NCI-H2196 treated with DMSO at 0.1 percent for 48 hours (cell line): ENCODE results near the gene SORCS2.

Experiments used
- DNase-seq: peaks from one replicate; lab custom pipeline; 2025; ENCODE audit not compliant: unreplicated experiment; lab: John Stamatoyannopoulos, UW

Gene SORCS2

DNA sequence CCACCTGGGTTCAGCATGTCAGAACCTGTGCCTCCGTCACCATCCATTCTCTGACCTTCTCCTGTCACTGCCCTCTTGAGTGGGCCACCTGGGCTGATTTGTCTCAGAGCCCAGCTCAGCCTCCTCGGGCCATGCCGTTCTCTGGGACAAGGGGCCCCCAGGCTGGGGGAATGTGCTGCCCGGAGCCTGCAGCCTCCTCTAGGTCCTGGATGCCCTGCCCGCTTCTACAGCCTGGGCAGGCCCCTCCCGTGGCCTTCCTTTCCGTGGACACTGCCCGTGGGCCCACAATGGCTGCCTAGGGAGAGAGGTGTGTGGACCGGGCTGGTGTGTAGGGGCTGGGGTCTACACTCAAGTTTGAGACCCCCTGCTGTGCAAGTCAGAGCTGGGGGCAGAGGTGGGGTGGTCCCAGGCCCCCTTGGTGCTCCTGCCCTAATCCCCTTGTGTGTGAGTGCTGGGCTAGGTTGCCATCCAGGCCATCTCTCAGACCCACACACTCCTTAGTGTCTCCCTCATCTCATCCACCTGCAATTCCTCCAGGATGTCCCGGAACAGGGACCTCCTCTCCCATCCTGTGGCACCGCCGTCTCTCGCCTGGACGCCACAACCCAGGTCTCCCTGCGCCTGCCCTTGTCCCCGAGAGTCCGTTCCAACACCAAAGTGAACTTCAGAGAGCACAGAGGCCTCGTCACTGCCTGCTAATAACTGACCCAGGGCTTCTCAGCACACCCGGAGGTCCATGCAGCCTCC, 230.0 kb downstream of the SORCS2 start:
- DNase-seq = no peak

DNA sequence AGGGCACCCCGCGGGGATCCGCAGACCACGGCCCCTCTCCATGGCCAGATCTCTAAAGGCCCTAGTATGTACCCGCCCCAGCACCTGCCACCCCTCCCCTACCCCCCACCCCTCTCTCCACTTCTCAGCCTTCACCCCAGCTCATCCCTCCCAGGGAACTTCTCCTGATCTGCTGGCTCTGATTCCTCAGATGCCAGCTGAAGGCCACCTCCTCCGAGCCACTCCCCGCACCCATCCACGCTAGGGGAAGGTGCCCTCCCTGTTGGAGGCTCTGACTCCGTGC, 230.5 kb downstream of the SORCS2 start:
- no peak for DNase-seq

DNA sequence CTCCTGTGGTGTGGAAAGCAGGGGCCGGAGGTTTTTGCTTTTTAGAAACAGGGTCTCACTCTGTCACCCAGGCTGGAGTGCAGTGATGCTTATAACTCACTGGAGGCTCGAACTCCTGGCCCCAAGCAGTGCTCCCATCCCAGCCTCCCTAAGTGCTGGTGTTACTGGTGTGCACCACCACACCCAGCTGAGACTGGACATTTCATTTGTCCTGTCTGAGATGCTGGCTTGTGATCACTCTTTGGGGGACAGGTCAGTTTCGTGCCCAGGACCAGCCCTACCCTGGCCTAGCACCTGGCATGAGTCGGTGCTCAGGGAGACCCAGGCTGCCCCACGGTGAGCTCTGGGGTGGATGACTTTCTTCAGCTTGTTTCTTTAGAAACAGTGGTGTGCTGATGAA, 231.1 kb downstream of the SORCS2 start:
- DNase-seq = no peak

DNA sequence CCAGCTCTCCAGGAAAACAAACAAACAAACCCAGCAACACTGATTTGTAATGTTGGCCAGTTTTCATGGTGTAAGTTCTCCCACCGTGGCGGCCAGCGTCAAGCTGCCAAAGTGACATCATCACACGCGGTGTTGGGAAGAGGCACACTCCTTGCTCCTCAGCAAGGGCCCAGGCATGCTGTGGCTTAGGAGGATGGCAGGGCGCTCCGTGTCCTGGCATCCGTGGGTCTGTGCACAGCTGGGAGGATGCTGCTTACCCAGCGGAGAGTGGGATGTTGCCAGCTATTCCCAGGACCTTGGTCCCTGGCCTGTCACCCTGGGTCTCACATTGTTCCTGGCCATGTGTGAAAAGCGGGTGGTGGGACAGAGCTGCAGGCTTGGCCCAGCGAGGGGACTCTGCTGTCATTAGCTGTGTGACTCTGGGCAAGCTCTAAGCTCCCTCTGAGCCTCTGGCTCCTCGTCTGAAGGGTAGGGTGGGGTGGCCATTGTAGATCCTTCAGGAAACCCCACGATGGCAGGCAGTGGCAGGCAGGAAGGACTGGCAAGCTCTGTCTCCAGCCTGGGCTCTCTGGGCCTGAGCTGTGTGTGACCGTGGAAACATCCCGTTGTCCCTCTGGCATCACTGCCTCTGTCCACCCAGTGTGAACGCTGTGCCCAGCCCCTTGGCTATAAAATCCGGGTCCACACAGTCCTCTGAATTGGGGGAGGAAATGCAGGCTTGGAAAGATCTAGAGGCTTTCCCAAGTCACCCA, 231.6 kb downstream of the SORCS2 start:
- DNase-seq = no peak

DNA sequence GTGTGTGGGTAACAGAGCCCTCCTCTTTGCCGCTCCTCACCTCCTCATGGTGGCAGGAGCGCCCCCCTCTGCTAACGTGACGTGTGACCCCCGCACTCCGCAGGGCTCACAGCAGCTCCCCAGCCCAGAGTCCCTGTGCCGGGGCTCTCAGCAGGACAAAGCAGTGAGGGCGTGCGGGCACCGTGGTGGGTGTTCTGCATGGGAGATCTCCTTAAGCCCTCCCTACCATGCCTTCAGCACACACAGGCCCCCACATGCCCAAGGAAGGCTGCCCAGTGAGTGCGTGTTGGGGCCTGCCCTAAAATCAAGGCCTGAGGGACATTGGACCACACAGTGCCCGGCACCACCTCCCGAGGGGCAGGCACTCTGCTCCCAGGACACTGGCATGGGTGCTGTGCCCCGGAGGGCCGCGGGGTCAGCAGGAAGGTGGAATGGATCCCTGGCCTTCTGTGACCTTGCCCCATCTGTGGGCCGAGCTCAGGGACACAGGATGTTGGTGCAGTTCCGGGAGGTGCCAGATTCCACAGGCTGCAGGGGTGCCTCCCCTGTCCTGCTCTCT, 232.3 kb downstream of the SORCS2 start:
- DNase-seq = no peak

DNA sequence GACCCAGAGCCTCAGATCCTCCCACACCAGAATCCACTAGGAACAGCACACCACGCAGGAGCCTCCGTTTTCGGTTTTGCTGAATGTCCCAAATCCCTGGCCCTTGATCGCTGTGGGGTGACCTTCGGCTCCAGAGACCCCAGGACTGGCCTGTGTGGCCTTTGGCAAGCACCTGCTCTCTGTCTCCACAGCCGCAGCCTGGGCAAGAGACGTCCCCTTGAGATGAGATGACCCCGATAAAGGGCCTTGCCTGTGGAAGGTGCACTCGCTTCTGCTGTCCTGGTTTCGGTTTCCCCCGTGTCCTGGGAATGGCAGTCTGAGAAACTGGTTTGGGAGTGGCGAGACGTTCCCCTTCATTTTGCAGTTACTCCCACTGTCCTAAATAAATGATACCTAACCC, 232.8 kb downstream of the SORCS2 start:
- no peak for DNase-seq

DNA sequence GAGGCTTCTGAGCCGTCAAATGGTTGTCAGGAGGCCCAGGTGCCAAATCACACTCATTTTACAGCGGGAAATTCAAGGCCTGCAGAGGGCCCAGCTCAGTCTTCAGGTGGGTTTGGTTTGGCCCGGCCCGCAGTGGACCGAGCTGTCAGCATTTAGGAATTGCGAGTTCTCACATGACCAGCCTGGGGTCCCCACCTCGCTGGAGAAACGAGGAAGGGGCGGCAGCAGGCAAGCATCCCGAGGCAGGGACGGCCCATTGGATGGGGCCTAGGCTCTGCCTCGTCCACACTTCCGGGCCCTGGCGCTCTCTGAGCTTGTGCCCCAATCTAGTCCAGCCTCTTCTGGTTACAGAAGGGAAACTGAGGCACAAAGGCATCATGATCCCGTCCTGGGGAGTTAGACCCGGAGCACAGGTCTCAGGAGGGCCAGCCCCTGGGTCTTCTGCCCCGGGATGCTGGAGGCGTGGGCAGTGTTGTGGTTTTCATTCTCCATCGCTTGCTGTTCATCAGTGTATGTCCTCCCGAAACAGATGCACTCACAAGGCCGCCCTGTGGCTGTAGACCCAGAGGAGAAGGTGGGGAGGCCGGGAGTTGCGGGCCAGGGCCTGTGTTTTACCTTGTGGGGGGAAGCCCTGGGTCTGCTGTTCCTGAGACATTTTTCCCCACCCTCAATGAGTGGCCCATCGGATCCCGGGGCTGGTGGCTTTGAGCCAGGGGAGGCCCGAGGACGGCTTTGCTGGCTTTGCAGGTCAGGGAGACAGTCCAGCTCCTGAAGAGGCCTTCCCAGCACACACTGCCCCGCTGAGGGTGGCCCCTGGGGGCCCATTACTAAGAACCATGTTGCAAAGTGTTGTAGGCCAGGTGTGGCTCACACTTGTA, 233.5 kb downstream of the SORCS2 start:
- no peak for DNase-seq

DNA sequence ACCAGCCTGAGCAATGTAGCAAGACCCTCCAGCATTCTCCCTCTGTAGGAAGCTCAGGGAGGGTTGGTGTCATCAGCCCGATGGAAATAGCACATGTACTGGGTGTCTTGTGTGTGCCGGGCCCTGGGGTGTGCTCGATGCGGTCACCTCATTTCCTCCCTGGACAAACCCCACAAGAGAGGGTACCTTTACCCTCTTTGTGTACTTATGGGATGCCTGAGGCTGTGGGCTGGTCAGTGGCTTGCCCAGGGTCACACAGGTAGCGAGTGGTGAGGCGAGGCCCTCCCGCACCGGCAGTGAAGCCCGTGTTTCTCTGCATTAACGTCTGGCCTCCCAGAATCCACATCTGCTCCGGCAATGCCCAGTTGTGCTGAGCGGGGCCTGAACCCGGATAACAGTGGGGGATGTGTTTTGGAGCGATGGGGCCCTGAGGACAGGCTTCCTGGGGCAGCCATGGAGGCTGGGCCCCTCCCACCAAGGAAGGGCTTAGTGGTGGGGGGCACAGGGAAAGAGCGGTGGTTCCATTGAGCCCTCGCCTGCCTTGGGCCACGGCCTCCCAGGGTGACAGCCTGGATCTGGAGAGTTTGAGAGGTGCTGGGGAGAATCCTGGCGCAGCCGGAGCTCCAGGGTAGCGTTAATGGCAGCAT, 234.3 kb downstream of the SORCS2 start:
- DNase-seq = no peak

DNA sequence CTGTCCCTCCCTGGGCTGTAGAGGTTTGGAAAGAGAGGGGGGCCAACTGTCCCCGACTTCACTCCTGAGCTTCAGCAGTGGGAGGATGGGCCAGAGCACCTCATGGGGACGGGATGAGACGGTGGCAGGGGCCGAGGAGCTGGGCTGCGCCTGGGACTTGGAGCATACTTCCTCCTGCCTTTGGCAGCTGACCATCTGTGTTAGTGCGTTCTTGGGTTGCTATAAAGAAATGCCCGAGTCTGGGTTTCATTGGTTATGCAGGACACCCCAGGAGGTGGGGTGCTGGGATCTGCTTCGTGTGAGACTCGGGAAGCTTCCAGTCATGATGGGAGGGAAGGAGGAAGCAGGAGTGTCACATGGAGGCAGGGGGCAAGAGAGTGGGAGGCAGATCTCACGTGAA, 235.0 kb downstream of the SORCS2 start:
- no peak for DNase-seq

DNA sequence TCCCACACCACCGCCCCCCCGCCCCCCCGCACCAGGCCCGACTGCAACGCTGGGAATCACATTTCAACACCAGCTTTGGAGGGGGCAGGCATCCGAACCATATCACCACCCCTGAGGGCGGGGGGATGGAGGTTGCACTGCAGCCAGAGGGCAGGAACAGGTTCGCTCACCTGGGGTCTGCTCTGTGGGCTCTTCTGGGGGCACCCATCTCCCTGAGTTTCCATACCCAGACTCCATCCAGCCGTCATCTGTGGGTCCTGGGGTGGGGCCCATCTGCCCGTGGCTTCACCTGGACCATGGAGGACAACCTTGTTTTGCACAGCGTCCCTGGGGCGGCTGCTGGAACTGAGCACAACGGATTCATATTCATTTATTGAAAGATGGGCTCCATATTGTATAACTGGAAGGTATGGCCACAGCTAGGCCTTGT, 235.5 kb downstream of the SORCS2 start:
- DNase-seq = no peak

DNA sequence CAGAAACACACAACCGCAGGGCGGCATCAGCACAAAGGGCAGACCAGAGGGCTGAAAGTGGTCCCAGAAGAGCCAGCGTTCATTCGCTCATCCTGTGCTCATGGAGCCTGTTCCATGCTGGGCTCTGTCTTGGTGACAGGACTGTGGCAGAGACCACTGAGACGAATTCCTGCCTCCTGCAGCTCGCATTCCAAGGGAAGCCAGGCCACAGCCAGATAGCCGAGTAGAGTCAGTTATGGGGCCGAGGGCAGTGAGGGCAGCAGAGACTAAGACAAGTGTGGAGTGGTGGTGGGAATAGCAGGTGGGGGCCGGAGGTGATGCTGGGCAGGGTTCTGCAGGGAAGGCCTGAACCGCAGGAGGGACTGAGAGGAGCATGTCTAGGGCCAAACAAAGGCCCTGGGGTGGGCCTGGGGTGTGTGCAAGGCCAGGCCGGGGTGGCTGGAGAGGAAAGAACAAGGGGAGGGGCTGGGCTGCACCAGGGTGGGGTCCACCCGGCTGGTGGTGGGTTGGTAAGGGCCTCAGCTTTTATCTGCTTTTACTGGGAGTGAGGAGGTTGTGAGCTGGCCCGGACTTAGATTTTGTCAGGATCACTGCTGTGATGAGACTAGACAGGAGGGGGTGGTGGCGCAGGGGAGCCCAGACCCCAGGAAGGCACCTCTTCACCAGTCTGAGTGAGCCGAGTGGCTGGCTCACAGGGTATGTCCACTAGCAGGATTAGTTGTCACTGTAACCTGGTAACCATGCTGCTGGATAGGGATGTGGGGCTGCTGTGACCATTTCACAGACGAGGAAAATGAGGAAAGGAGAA, 236.1 kb downstream of the SORCS2 start:
- DNase-seq = no peak

DNA sequence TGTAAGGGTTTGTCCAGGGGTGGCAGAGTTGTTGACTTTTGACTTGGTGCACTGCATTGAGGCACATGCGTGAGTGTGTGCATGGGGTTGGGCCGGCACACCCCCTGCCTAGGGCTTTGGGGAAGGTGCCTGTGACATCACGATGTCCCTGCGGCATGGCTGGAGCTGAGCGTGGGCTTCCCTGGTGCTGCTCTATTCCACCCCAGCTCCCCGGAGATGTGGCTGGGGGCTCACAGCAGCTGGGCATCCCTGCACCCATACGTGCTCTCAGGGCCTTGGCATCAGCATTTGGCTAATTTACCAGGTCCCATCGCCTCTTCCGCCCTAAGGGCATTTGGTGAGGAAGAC, 236.7 kb downstream of the SORCS2 start:
- no peak for DNase-seq

DNA sequence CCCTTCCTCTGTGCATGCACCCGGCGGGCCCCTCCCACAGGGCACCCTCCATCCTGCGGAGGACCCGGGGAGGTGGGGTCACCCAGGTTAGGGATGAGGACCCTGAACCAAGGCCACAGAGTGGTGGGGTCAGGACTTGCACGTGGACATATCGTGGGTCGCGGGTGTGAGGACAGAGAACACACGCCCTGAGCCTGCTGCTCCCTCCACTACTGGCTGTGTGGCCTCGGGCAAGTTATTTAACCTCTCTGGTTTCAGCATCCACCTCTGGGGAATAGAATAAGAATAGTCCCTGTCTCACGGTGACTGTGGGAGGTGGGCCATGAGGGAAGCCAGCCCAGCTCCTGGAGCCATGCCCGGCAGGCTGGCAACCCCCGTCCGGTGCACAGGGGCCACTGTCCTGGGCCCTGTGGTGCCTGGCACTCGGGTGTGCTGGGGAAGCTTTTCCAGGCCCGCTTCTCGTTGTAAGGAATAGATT, 237.3 kb downstream of the SORCS2 start:
- no peak for DNase-seq

DNA sequence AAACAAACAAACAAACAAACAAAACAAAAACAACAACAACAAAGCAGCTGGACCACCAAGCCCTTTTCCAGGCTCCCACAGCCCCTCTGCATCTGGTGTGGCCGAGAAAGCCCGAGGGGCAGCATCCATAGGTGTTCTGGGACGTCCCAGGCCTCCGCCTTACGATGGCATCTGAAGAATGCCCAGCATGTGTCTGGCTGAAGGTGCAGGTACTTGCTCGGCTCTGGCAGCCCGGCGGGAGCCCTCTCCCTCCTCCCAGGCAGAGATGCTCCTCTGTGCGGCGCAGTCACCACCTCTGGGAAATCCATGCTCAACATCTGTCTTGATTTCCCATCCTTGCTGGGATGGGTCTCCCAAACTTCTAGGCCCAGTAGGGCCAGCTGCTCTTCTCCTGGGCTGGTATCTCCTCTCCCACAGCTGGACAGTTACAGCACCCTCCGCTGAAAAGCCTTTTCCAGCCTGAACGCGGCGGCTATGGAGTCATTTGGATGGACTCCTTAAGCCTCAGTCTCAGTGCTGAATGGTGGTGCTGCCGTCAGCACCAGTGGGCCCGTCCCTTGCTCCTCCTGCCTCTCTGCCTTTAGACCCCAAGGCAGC, 238.1 kb downstream of the SORCS2 start:
- DNase-seq = no peak

DNA sequence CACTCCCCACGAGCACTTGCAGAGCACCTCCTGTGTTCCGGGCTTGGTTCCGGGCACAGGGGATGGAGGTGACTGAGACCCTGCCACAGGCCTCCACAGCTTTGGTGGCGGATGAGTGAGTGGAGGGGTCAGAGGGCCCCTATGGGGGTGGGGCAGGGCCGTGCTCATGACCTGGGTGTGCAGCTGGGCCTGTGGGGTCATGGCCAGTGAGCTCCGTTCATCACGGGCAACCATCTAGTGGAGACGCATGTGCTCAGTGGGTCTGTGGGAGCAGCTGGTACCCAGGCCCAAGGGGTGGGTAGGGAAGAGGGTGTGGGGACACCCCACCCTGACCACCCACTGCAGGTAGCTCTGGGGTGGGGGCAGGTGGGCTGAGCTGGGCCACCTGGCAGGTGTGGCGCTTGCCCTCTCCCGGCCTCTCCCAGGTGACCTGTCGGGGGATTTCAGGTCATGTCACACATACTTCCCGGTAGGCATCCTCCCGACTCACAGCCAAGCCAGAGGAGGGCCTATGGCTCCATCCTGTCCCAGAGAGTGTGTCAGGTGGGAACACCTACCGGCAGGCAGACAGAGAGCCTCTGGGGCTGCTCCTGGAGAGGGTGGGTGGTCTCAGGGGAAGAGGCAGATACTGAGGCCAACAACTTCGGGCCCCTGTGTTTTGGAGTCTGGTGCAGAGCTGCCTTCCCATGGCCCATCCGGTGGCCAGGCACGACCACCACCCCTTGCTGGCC, 238.8 kb downstream of the SORCS2 start:
- DNase-seq = no peak

DNA sequence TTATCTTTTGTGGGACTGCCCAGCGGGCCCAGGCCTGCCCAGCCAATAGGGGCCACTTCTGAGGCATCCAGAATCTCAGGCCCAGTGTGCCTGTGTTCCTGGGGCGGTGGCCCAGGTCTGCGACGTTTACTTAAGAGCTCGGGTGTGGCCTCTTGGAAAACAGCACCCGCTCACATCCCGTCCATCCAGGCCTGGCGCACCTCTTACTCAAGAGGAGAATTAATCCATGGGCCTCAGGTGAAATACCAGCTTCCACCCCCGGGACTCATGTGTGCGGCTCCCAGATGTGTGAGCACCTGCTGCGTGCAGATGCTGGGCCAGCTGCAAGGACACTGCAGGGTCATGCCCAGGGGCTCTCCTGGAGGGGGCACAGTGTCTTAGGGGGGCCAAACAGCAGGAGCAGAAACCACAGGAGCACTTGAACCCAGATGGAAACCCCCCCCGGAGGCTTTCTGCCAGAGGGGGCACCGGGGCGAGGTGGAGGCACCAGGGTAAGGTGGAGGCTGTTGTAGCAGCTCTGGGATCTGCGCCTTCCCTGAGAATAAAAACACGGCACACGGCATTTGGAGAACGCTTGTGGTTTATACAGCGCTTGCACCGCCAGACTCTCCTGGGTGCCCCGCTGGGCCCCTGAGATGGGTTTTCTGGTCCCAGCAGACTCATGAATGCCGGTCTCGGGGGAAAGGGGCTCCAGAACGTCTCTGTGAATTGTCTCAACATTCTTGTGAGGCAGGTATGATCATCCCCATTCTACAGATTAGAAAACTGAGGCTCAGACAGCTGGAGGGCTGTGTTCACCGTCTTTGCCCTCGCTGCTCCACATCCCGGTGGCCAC, 239.6 kb downstream of the SORCS2 start:
- no peak for DNase-seq

DNA sequence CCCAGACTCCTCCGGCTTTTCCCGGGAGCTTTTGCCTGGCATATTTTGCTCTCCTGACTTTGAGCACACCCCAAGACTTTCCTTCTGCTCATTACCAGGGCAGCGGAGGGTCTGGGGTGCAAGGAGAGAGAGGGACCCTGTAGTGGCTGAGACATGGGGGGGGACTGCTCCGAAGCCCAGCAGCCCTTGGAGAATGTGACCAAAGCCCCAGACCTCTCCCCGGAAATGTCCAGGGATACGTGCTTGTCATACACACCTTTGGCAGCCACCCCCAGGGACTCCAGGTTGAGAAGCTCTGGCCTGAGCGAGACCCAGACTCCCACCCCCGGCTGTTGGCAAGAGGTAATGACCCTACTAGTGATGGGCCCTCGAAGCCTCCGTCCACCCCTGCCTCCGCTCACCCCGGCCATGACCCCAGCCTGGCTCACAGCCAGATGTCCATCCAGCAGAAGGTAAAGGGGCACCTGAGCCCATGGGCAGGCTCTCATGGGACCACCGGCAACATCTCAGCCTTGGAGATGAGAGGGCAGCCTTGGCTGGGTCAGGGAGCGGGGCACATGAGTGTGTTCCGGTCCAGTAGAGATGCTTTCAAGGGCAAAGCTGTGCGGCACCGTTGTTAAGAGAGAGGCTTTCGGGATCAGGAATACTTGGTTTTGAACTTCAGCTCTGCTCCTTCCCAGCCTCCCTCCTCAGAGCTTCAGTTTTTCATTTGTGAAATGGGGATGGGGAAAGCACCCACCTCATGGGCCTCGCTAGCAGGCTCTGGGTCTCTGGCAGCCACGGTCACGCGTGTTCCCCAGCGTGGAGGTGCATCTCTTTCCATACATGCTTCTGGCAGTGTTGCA, 240.4 kb downstream of the SORCS2 start:
- no peak for DNase-seq
